Measurements from ENCODE around the gene PDE6A. TPM values are rescaled to one million over a fixed set of nuclear protein-coding genes. Genes with fewer than 3 reads are reported as not detected.

Gene PDE6A
- total RNA-seq, 1 experiment from 2014 or later: not detected

DNA sequence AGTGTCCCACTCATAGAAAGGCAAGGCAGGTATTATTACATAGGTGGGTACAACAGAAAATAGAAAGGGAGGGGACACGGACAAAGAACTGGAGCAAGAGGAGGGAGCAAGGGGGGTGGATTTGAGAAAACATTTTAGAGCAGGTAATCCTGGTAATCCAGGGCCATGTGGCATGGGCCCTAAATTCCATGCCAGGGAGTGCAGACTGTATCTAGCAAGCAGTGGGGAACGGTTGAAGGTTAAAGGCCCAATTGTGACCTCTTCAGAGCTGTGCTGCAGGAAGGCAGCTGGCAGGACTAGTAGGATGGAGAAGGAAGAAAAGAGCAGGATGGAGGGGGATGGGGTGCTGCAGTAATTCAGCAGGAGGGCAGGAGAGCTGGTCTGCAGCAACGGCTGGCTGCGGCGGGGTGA lies 75.2 kb downstream of the PDE6A start:
- peaks cover 10 to 17% of the 10 kb centered on the region in 2 experiments for H3K4me1 Mint-ChIP-seq
- Histone ChIP-seq H3K56ac (ENCODE audit: insufficient read length, low read depth, low read length) (no peak overlapping the region), H3K14ac (ENCODE audit: insufficient read depth, low read length) (no peak overlapping the region), H2BK15ac (ENCODE audit: low read depth, low read length) (no peak overlapping the region), H2BK20ac (ENCODE audit: low read depth, low read length, poor library complexity, severe bottlenecking) (no peak overlapping the region), H3K4me1 (ENCODE audit: insufficient read depth, low read length) (no peaks in the 10 kb centered on the region; the same call in 1 of the 2 replicates), H3K4ac (ENCODE audit: low read depth, low read length) (no peak overlapping the region), H3K9ac (ENCODE audit: extremely low read depth, insufficient read length, low read length) (no peak overlapping the region), H4K8ac (replicated peaks; ENCODE audit: insufficient read length, low read depth, low read length) (no peak overlapping the region), H2AK5ac (ENCODE audit: insufficient read length, low read length) (no peak overlapping the region), H3T11ph (ENCODE audit: low read length) (no peak overlapping the region), H4K5ac (ENCODE audit: insufficient read length, low read depth, low read length) (no peak overlapping the region), H3K23ac (ENCODE audit: insufficient read length, low read depth, low read length) (no peak overlapping the region), H3K23me2 (ENCODE audit: insufficient read length, low read depth, low read length, poor library complexity, severe bottlenecking) (no peaks in the 10 kb centered on the region), H3K27ac (ENCODE audit: insufficient read length, low read depth, low read length) (no peak overlapping the region), H3K18ac (ENCODE audit: insufficient read length, low read depth, low read length) (no peak overlapping the region), H2AFZ (ENCODE audit: low read length) (no peak overlapping the region), H3K9me3 (ENCODE audit: control insufficient read depth, low read depth, low read length) (no peaks in the 10 kb centered on the region), H3K27me3 (ENCODE audit: insufficient read depth, low read length) (no peaks in the 10 kb centered on the region), H4K20me1 (ENCODE audit: control insufficient read depth, insufficient read depth, insufficient read length) (peaks cover 2% of the 10 kb centered on the region), H2BK120ac (ENCODE audit: low read depth, low read length, poor library complexity, severe bottlenecking) (no peak overlapping the region), H2BK12ac (ENCODE audit: insufficient read length, low read depth, low read length) (no peak overlapping the region), H3K4me2 (ENCODE audit: insufficient read depth, insufficient read length, low read length) (no peak overlapping the region), H3K79me1 (ENCODE audit: insufficient read depth, low read depth, low read length, poor library complexity, severe bottlenecking) (no peaks in the 10 kb centered on the region), H2BK5ac (ENCODE audit: insufficient read length, low read length) (no peak overlapping the region), H4K91ac (ENCODE audit: insufficient read length, low read depth, low read length) (no peak overlapping the region), H3K79me2 (ENCODE audit: insufficient read depth, low read length) (no peaks in the 10 kb centered on the region)
- peaks cover 4% of the 10 kb centered on the region for H3K27me3 Mint-ChIP-seq (ENCODE audit: low read depth)
- WGBS (ENCODE audit: extremely low coverage, insufficient read length, low lambda C conversion rate): no CpG with 5 or more reads among the region's 5 CpGs
- peak overlapping the region in 1 of 3 experiments; percentile 50; a peak in 1 of 7 replicates for H3K27ac Mint-ChIP-seq
- TF ChIP-seq, protein P1, sequence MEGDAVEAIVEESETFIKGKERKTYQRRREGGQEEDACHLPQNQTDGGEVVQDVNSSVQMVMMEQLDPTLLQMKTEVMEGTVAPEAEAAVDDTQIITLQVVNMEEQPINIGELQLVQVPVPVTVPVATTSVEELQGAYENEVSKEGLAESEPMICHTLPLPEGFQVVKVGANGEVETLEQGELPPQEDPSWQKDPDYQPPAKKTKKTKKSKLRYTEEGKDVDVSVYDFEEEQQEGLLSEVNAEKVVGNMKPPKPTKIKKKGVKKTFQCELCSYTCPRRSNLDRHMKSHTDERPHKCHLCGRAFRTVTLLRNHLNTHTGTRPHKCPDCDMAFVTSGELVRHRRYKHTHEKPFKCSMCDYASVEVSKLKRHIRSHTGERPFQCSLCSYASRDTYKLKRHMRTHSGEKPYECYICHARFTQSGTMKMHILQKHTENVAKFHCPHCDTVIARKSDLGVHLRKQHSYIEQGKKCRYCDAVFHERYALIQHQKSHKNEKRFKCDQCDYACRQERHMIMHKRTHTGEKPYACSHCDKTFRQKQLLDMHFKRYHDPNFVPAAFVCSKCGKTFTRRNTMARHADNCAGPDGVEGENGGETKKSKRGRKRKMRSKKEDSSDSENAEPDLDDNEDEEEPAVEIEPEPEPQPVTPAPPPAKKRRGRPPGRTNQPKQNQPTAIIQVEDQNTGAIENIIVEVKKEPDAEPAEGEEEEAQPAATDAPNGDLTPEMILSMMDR (conservative IDR thresholded peaks at IDR 0.05): no peak
- no peaks in the 10 kb centered on the region for H3K9me3 Mint-ChIP-seq
- H3K4me3 Mint-ChIP-seq: no peak overlapping the region; a peak in 1 of 5 replicates
- DNase-seq: no peak
- H3K36me3 Mint-ChIP-seq (ENCODE audit: insufficient read depth in 1 of 3, low read depth in 3 of 3): no peaks in the 10 kb centered on the region
